Measurements from ENCODE around the gene POTEB3.
"Not testable (repeated sequence)": the region's sequence is repeated elsewhere in the genome, so short reads cannot be mapped to it uniquely, and the experiment has no call there.

DNA sequence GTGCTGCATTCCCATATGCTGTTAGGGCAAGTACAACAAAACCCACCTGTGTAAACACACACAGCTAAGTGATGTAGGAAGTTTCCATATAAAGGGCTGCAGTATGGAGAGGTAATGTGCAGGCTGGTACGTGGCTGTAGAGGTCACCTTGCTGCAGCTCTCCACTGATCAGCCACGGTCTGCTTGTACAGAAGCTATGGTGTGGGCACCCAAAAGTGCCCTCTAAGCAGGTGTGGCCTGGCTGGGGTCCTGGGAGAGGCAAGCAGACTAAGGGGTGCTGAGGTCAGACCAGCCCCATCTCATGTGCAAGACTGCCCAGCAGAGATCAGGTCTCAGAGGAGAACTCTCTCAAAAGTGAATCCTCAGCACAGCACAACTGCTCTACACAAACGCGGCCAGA is 32.9 kb downstream of the POTEB3 start:
- TF ChIP-seq, protein P1, sequence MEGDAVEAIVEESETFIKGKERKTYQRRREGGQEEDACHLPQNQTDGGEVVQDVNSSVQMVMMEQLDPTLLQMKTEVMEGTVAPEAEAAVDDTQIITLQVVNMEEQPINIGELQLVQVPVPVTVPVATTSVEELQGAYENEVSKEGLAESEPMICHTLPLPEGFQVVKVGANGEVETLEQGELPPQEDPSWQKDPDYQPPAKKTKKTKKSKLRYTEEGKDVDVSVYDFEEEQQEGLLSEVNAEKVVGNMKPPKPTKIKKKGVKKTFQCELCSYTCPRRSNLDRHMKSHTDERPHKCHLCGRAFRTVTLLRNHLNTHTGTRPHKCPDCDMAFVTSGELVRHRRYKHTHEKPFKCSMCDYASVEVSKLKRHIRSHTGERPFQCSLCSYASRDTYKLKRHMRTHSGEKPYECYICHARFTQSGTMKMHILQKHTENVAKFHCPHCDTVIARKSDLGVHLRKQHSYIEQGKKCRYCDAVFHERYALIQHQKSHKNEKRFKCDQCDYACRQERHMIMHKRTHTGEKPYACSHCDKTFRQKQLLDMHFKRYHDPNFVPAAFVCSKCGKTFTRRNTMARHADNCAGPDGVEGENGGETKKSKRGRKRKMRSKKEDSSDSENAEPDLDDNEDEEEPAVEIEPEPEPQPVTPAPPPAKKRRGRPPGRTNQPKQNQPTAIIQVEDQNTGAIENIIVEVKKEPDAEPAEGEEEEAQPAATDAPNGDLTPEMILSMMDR (IDR thresholded peaks at IDR 0.05), result not testable (repeated sequence)
- not testable (repeated sequence) for TF ChIP-seq EZH2, EZH2phosphoT487 (IDR thresholded peaks at IDR 0.05)
